BLaER1 (cell line): ENCODE data around the gene TMCO4.
"Not testable (repeated sequence)": the region's sequence is repeated elsewhere in the genome, so short reads cannot be mapped to it uniquely, and the experiment has no call there.

Experiments used
- H3K27ac ChIP-seq: shearing (Covaris generic); formaldehyde crosslinking; 2 replicates; pipeline ENCODE4 v1.8.1; 2022
- H3K27me3 ChIP-seq: shearing (Covaris generic); formaldehyde crosslinking; 2 replicates; pipeline ENCODE4 v1.8.1; 2022
- H3K36me3 ChIP-seq: shearing (Covaris generic); formaldehyde crosslinking; 2 replicates; pipeline ENCODE4 v1.8.1; 2022
- H3K4me1 ChIP-seq: shearing (Covaris generic); formaldehyde crosslinking; 2 replicates; pipeline ENCODE4 v1.8.1; 2022
- H3K4me2 ChIP-seq: shearing (Covaris generic); formaldehyde crosslinking; 2 replicates; pipeline ENCODE4 v1.8.1; 2022
- H3K4me3 ChIP-seq: shearing (Covaris generic); formaldehyde crosslinking; 2 replicates; pipeline ENCODE4 v1.8.1; 2022
- H3K9ac ChIP-seq: shearing (Covaris generic); formaldehyde crosslinking; 2 replicates; pipeline ENCODE4 v1.8.1; 2022
- H3K9me3 ChIP-seq: shearing (Covaris generic); formaldehyde crosslinking; 2 replicates; pipeline ENCODE4 v1.8.1; 2022
- H4K20me1 ChIP-seq: shearing (Covaris generic); formaldehyde crosslinking; 2 replicates; pipeline ENCODE4 v1.8.1; 2022
- Cebpa-rat ChIP-seq: shearing (Covaris generic); IDR thresholded peaks from 2 replicates; pipeline ENCODE4 v1.8.1; 2022

The TMCO4 gene

DNA sequence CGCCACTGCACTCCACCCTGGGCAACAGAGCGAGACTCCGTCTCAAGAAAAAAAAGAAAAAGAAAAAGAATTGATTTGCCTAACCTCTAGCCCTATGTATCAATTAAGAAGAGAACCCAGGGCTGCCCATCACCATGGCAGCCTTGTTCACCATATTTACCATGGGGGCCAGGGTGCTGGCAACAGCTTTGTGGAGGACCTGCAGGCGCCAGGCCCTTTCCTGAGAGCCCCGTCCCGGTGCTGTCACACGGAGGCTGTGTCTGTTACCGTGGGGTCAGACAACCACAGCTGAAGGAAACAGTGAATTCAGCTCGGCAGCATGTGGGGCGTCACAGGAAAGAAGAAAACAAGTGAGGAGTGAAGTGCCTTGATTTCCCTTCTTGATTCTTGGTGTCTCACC is 162.1 kb downstream of the TMCO4 start:
- H3K27ac ChIP-seq = no peak overlapping the region
- H3K36me3 ChIP-seq = no peaks in the 10 kb centered on the region
- no peaks in the 10 kb centered on the region for H4K20me1 ChIP-seq
- no peak overlapping the region for H3K4me3 ChIP-seq
- no peaks in the 10 kb centered on the region for H3K4me1 ChIP-seq
- no peaks in the 10 kb centered on the region for H3K9me3 ChIP-seq
- no peak overlapping the region for H3K9ac ChIP-seq
- no peak overlapping the region for H3K4me2 ChIP-seq
- peaks cover 20% of the 10 kb centered on the region for H3K27me3 ChIP-seq
- no peak for TF ChIP-seq Cebpa-rat

DNA sequence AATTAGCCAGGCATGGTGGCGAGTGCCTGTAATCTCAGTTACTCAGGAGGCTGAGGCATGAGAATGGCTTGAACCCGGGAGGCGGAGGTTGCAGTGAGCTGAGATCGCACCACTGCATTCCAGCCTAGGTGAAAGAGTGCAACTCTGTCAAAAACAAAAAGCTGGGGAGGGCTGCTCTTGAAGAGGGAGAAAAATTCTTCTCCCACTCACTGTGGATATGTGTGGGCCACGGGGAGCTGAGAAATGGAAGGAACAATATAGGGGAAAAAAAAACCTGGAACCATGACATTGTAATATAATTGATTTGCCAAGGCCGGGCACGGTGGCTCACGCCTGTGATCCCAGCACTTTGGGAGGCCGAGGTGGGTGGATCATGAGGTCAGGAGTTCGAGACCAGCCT is 163.0 kb downstream of the TMCO4 start:
- H3K9me3 ChIP-seq, H3K4me2 ChIP-seq, H3K36me3 ChIP-seq, H3K4me3 ChIP-seq, H3K9ac ChIP-seq, H4K20me1 ChIP-seq, H3K4me1 ChIP-seq, H3K27ac ChIP-seq: not testable (repeated sequence)
- peaks cover 12% of the 10 kb centered on the region; the same call in 1 of the 2 replicates for H3K27me3 ChIP-seq

DNA sequence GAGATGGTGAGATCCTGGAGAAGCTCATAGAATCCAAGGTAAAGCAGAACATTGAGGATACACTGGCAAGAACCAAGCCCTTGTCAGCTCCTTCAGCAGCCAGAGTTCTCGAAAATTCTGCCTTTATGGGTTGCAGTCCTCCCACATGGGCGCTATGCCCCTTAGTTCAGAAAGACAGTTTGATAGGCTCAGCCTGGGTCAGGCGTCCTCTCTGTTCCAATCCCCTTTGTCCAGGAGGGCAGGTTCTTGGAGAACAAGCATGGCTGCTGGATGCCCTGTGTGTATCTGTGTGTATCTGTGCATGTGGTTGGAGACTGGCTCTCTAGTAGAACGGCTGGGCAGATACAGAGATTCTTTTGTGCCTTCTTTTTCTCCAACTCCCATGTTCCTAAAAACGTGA is 163.7 kb downstream of the TMCO4 start:
- Histone ChIP-seq H3K9ac (no peak overlapping the region), H3K27me3 (peaks cover 5% of the 10 kb centered on the region; the same call in 1 of the 2 replicates), H3K36me3 (no peaks in the 10 kb centered on the region), H3K4me1 (no peaks in the 10 kb centered on the region), H3K4me2 (no peak overlapping the region), H4K20me1 (no peaks in the 10 kb centered on the region), H3K27ac (no peak overlapping the region), H3K4me3 (no peak overlapping the region), H3K9me3 (no peaks in the 10 kb centered on the region)
- TF ChIP-seq Cebpa-rat = no peak

DNA sequence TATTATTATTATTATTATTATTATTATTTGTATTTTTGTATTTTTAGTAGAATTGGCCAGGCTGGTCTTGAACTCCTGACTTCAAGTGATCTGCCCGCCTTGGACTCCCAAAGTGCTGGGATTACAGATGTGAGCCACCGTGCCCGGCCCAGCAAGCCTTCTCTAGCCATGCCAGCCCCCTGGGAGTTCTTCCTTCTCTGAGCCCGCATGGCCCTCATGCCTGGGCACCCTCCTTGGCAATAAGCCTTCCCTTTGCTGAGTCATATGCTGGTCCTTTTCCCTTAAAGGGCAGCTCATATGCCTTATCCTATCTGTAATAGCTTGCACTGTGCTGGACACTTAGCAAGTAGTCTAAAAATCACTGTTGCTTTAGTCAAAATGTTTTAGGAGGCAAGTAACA is 164.1 kb downstream of the TMCO4 start:
- no peak overlapping the region for H3K4me3 ChIP-seq
- H3K36me3 ChIP-seq = no peaks in the 10 kb centered on the region
- H3K4me1 ChIP-seq = no peaks in the 10 kb centered on the region
- no peak overlapping the region for H3K27ac ChIP-seq
- no peak overlapping the region for H3K4me2 ChIP-seq
- 0 out of 2 replicates have a peak, but pooled peaks cover under 1% of the 10 kb centered on the region for H3K27me3 ChIP-seq
- H3K9ac ChIP-seq = no peak overlapping the region
- H4K20me1 ChIP-seq = no peaks in the 10 kb centered on the region
- H3K9me3 ChIP-seq = no peaks in the 10 kb centered on the region
- no peak for TF ChIP-seq Cebpa-rat

DNA sequence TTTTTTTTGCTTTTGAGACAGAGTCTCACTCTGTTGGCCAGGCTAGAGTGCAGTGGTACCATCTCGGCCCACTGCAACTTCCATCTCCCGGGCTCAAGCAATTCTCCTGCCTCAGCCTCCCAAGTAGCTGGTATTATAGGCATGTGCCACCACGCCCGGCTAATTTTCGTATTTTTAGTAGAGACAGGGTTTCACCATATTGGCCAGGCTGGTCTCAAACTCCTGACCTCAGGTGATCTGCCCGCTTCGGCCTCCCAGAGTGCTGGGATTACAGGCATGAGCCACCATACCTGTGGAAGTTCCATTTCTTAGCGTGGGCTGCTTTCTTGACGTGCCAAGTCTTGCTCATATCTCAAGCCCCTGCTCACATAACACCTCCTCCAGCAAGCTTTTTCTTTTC is 164.7 kb downstream of the TMCO4 start:
- not testable (repeated sequence) for H3K9ac ChIP-seq, H3K9me3 ChIP-seq, H4K20me1 ChIP-seq, H3K4me3 ChIP-seq, H3K4me1 ChIP-seq, H3K36me3 ChIP-seq, H3K27me3 ChIP-seq, H3K4me2 ChIP-seq, H3K27ac ChIP-seq

DNA sequence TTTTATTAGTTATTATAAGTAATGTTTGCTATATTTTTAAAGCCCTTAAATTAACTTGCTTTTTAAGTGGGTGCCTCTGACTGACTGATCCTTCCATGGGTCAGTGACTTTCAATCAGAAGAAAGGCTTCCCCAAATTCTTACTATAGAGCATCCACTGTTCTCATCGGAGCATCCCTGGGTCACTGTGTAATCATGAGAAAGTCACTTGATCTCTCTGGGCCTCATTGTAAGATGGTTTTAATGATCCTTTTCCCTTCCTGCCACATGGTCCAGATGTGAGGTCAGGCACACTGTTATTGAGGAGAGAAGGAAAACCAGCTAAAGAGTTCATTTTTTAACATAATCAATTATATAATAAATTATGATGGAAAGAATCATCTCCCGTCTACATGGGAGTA is 166.6 kb downstream of the TMCO4 start:
- Histone ChIP-seq H3K4me2 (no peak overlapping the region), H3K4me3 (no peak overlapping the region), H3K36me3 (peaks cover 19% of the 10 kb centered on the region), H3K4me1 (no peaks in the 10 kb centered on the region), H3K27me3 (no peaks in the 10 kb centered on the region), H4K20me1 (no peaks in the 10 kb centered on the region), H3K9ac (no peak overlapping the region), H3K9me3 (no peaks in the 10 kb centered on the region), H3K27ac (no peak overlapping the region)
- TF ChIP-seq Cebpa-rat = no peak
